GM18868 (cell line): ENCODE data around the gene GTPBP10.
"Not testable (repeated sequence)": the region's sequence is repeated elsewhere in the genome, so short reads cannot be mapped to it uniquely, and the experiment has no call there.

Experiments used
- ATAC-seq: cut with Tn5 transposase; IDR thresholded peaks from one replicate; pipeline ENCODE4 v1.9.1; 2021; ENCODE audit warnings: mild to moderate bottlenecking, moderate library complexity; ENCODE audit not compliant: unreplicated experiment

GTPBP10 gene

GRCh38 chr7:90350032-90350431 lies 3.5 kb downstream of the GTPBP10 start:
- not testable (repeated sequence) for ATAC-seq

- no peak for ATAC-seq
These were observed 5.5 kb downstream of the GTPBP10 start for GRCh38 chr7:90351987-90352386.

DNA sequence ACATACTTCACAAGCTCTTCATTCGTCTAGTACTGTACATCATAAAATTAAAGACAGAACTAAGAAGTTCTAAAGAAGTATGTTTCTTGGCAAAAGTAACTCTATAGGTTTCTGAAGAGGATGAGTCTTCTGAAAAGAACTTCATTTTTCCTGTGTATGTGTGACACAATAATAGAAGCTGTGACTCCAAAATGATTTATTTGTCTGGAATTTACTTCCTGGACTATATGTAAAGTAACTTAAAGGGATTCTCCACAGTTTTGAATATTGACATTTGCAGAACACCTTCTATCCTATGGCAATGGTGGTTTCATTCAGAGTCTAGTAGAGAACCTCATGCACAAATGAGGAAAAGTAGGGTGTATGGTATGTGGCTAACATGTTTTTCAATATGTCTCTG lies 36.9 kb downstream of the GTPBP10 start:
- ATAC-seq, result no peak

DNA sequence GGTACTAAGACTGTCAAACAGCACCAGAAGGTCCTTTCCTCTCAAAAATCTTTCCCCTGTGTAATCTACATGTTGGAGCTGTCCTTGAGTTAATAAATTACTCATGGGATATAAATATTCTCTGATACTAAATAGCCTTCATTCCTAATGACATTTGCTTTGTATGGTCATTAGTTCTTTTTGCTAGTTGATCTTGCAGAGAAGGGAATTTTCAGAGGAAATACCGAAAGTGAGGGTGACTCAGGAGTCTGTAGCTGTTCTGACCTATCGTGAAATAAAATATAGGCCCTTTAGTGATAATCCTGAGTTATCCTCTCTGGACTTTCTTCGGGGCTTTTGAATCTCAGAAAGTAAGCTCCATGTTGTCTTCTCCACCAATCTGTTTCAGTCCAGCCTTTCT lies 37.3 kb downstream of the GTPBP10 start:
- no peak for ATAC-seq

- ATAC-seq, result no peak
These were observed 37.9 kb downstream of the GTPBP10 start for GRCh38 chr7:90384433-90384832.

DNA sequence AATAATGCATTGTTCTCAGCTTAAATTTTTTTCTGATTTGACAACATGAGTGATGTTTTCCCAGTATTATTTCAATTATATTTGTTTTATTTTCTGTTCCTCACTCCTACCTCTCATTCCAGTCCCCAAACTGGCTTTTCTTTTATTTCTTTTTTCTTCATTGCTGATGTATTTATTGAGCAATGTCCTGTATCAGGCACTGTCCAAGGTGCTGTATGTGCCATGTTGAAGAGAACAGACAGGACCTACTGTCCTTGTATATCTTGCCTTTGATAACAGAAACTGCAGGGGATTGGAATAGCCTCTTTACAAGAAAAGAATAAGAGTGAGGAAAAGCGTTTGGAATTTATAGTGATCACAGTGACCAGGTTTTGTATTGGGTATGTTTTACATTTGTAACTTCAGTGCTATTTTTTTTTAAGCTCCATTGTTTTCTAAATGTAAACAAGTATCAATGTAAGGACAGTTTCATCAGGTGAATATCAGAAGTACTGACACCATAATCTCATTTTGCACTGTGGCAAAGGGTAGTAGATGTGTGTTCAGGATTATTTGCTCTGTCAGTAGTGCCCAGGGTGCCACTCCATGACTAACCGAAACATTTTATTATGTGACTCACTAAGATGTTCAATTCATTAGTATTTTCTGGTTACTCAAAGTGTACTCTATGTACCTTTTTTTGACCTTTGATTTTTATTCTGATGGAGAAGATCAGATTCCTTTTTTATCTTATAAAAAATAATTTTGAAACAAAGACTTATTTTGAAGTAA lies 41.1 kb downstream of the GTPBP10 start:
- no peak for ATAC-seq

- ATAC-seq, result no peak
These were observed 44.4 kb downstream of the GTPBP10 start for GRCh38 chr7:90390926-90391325.

DNA sequence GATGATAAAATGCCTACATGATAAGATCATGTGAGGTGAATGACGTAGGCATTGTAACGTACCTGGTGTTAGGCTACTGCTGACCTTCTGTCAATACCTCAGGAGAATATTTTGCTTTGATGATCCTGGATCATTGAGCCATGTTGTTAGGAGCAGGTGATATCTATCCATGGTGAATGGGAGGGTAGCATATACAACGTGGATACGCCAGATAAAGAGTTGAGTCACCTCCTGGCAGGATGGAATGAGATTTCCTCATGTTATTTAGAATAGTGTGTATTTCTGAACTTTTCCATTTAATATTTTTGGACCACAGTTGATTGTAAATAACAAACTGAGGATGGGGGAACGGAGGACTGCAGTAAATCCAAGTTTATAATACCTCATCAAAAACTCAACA lies 45.0 kb downstream of the GTPBP10 start:
- no peak for ATAC-seq

DNA sequence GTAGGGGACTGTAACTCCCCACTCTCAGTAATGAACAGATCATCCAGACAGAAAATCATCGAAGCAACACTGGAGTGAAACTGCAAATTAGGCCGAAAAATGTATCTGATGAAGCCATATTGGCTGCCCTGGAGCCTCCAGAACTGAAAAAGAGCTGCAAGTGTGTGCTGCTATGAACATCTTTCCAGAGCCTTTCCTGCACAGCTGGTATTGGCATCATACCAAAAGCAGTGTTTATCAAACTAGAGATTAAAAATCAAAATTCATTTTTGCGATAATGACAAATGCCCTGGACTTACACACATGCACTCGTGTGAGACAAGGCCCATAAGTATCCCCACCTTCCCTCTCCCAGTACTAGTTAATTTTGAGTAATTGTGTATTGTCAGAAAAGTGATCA lies 49.9 kb downstream of the GTPBP10 start:
- no peak for ATAC-seq

DNA sequence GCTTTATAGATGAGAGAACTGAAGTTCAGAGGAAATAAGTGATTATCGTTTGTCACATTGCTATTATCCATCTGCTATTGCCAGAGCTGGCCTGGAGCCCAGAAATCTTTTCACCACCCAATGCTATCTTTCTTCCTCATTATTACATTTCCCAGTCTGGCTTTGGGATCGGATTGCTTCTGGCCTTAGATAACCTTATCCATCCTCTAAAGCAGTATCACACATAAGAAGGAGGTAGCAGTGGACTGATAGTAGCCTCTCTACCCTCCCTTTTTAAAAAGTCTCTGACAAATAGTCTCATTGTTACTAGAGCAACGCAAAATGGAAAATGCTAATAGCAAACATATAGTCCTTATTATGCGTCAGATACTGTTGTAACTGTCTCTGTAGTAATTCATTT lies 55.5 kb downstream of the GTPBP10 start:
- no peak for ATAC-seq

- no peak for ATAC-seq
These were observed 56.3 kb downstream of the GTPBP10 start for GRCh38 chr7:90402785-90403173.

- ATAC-seq, result peak; percentile 96
These were observed 56.9 kb downstream of the GTPBP10 start, which contains the start of gene CLDN12 for GRCh38 chr7:90403174-90404113. TSS of gene CLDN12 (plus strand) at chr7:90403461. CDS start at chr7:90412677, 9,216 bp downstream.

DNA sequence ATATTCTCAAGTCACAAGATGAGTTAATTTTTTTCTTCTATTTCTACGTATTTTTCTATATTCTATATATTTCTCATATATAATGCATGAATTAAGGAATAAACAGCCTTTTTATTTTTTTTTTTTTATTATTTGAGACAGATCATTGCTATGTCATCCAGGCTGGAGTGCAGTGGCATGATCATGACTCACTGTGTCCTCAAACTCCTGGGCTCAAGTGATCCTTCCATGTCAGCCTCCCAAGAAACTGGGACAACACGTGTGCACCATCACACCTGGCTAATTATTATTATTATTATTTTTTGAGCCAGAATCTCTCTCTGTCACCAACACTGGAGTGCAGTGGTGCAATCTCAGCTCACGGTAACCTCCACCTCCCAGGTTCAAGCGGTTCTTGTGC lies 58.3 kb downstream of the GTPBP10 start:
- ATAC-seq, result no peak

GRCh38 chr7:90407484-90407821 lies 60.9 kb downstream of the GTPBP10 start:
- no peak for ATAC-seq

- no peak for ATAC-seq
These were observed 61.6 kb downstream of the GTPBP10 start for GRCh38 chr7:90408142-90408541.

DNA sequence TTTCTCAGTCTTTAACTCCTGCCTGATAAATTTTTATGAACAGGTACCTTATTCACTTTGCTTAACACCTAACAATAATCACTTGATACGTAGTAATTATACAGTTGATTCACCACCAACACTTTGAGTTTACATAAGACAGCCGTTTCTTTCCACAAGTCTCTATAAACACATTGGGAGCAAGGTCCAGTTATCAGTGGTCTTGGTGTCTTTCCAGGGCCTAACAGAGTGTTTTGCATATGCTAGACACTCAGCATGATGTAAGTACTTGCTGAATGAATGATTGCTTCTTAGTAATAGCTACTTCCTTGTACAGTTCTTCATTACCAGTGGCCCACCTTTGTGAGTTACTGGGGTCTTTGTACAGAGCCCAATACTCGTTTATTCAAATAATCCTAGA lies 63.2 kb downstream of the GTPBP10 start:
- no peak for ATAC-seq

DNA sequence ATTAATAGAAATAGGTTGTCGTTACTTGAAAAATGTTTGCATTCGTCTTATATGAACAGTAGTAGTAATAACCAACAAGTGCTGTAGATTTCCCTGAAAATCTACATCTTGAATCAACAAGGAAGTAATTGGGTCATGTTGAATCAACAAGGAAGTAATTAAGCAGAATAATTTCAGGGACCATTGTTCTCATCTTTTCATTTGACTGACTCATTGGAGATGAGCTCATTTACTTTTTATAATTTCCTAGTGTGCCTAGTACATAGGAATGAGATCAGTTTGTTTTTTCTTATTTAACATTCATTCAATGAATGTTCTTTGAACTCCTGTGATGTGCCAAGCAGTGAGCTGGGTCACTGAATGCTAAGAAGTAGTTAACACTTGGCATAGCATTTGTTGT lies 65.0 kb downstream of the GTPBP10 start:
- ATAC-seq, result no peak

DNA sequence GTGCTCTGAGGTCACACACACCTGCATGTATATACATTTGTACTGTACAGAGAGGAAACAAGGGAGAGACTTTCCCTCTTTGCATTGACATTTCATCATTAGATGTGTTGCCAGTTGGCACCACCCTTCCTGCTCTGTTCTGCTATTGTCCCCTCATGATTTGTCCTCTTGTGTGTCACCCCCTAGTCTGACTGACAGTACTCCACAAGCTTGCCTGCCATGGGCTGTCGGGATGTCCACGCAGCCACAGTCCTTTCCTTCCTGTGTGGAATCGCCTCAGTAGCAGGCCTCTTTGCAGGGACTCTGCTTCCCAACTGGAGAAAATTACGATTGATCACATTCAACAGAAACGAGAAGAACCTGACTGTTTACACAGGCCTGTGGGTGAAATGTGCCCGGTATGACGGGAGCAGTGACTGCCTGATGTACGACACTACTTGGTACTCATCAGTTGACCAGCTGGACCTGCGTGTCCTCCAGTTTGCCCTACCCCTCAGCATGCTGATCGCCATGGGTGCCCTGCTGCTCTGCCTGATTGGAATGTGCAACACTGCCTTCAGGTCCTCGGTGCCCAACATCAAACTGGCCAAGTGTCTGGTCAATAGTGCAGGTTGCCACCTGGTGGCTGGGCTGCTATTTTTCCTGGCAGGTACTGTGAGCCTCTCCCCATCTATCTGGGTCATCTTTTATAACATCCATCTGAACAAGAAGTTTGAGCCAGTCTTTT lies 66.1 kb downstream of the GTPBP10 start:
- peak; percentile 70 for ATAC-seq

DNA sequence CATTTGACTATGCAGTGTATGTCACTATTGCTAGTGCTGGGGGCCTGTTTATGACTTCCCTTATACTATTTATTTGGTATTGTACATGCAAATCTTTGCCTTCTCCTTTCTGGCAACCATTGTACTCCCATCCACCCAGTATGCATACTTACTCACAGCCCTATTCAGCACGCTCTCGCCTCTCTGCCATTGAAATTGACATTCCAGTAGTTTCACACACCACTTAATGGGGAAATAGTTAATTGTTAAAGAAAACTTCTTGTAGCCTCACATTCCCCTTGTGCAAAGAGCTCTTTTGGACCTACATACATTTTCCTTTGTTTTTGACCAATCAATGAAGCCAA lies 66.6 kb downstream of the GTPBP10 start:
- no peak for ATAC-seq

GRCh38 chr7:90421651-90422050 lies 75.1 kb downstream of the GTPBP10 start:
- no peak for ATAC-seq

DNA sequence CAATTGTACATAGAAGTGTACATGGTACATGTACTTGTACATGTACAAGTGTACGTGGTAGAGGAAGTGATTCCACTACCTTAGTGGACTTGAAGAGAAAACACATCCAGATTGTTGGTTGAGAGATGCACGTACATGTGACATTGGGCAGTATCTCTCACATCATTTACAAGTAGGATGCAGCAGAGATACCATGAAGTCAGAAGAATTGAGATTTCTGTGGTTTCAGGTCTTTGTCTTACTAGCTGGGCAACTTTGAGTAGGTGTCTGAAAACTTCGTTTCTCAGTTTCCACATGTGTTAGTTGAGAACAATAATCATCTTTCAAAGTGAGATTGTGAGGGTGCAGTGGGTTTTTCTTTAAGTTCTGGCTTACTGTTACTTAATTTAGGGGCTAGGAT lies 78.2 kb downstream of the GTPBP10 start:
- peak; percentile 96 for ATAC-seq

GRCh38 chr7:90425376-90425775 lies 78.9 kb downstream of the GTPBP10 start:
- no peak for ATAC-seq
